ENCODE data around the gene STX5.
"Not testable (repeated sequence)": the region's sequence is repeated elsewhere in the genome, so short reads cannot be mapped to it uniquely, and the experiment has no call there.

The STX5 gene

GRCh38 chr11:62787005-62787759 lies 44.7 kb downstream of the STX5 start, which contains the start of gene TMEM179B:
Gene TMEM179B (plus strand): TSS chr11:62787402. CDS start chr11:62787432, 30 bp downstream.
- peak; percentile 97 for DNase-seq (ENCODE audit: low read depth, low spot score)

DNA sequence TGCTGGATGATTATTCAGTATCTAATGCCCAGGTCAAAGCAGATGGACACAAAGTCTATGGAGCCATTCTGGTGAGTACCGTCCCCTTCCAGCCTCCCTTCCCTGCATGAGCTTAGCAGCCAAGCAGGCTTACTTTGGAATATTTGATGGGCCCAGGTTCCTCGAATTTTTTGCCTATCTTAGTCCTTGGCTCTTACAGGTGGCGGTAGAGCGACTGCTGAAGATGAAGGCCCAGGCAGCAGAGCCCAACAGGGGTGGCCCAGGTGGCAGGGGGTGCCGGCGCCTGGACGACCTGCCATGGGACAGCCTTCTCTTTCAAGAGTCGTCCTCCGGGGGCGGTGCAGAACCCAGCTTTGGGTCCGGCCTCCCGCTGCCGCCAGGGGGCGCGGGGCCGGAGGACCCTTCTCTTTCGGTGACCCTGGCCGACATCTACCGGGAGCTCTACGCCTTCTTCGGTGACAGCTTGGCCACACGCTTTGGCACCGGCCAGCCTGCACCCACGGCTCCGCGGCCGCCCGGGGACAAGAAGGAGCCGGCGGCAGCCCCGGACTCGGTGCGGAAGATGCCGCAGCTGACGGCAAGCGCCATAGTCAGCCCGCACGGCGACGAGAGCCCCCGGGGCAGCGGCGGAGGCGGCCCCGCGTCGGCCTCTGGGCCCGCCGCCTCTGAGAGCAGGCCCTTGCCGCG lies 45.4 kb downstream of the STX5 start:
- no peak for DNase-seq (ENCODE audit: low read depth, low spot score)

GRCh38 chr11:62782753-62783152 lies 49.1 kb downstream of the STX5 start:
- no peak for DNase-seq (ENCODE audit: low read depth, low spot score)

- DNase-seq (ENCODE audit: low read depth, low spot score) = no peak
These were observed 53.4 kb downstream of the STX5 start for GRCh38 chr11:62778441-62778840.

- DNase-seq (ENCODE audit: low read depth, low spot score) = no peak
These were observed 54.5 kb downstream of the STX5 start for GRCh38 chr11:62777389-62777788.

GRCh38 chr11:62775646-62776045 lies 56.2 kb downstream of the STX5 start:
- DNase-seq (ENCODE audit: low read depth, low spot score) = no peak

GRCh38 chr11:62774407-62774806 lies 57.4 kb downstream of the STX5 start:
- DNase-seq (ENCODE audit: low read depth, low spot score) = no peak

GRCh38 chr11:62771144-62772021 lies 60.5 kb downstream of the STX5 start, which contains the start of gene TAF6L:
Gene TAF6L (plus strand): TSS chr11:62771396. CDS start chr11:62775784, 4,388 bp downstream.
- peak; percentile 93 for DNase-seq (ENCODE audit: low read depth, low spot score)

GRCh38 chr11:62770778-62771143 lies 61.1 kb downstream of the STX5 start:
- DNase-seq (ENCODE audit: low read depth, low spot score) = no peak

DNA sequence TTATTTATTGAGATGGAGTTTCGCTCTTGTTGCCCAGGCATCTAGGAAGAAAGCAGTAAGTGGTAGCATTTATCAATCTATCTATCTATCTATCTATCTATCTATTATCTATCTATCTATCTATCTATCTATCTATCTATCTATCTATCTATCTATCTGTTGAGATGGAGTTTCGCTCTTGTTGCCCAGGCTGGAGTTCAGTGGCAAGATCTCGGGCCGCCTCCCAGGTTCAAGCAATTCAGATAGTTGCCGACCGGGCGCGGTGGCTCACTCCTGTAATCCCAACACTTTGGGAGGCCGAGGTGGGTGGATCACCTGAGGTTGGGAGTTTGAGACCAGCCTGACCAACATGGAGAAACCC lies 71.0 kb downstream of the STX5 start:
- not testable (repeated sequence) for DNase-seq (ENCODE audit: low read depth, low spot score)

GRCh38 chr11:62757846-62758788 lies 73.7 kb downstream of the STX5 start:
- no peak for DNase-seq (ENCODE audit: low read depth, low spot score)
